Stimulated activated CD4-positive, alpha-beta T cell treated with anti-CD3 and anti-CD28 coated beads, Interleukin-4, amount 100 ng/mL, for 4 hours (primary cell): Measurements from ENCODE around the gene KIAA1217.

Source experiments
- DNase-seq, 2 experiments: peaks; one replicate each; pipeline ENCODE4 v3.0.0-alpha.2; 2020

The KIAA1217 gene

DNA sequence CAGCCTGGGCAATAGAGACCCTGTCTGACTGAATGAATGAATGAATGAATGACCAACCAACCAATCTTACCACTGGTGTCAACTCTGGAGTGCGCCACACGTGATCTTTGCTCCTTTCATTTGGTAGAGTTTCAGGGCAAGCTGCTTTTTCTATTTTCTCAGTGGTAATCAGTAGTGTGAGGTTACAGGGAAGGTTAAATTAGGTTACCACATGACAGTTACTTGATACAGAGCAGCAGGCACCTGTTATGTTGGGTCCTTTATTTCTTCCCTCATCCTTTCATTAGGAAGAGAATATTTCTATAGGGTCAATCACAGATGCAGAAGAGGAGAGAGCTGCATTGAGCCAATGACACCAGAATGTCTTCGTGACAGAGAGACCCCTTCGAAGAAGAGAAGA lies 167.8 kb downstream of the KIAA1217 start:
- DNase-seq, result no peak

DNA sequence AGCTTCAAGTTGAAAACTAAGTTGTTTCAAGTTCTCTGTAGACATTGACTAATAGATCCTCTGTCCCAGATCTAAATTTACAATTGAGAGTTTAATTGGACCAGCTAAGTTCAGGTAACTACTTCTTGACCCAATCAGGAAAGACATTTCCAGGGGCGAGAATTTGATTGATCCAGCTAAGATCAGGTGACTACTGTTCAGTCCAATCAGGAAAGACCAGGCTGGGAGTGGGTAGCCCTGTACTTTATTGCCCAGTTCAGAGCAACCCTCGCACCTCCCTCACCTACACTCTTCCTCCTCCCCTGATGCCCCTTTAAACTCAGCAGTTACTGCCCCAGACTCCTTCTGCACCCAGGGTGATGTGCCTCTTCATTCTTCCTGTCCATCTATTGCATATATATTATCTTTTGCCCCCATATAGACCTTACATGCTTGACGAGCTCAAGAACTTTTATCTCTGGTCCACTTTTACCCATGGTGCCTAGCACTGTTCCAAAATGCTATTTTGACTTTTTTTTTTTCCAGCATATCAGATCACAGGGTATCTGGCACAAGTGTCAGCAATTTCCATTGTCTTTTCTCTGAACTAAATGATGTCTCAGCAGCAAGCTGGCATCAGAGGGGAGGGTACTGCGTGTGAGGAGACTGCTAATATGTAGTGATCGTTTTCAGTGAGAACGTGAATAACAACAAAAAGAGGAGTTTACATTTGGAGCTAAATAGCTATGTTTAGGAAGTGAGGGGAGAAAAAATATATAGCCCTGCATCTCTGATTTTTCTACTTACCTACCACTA lies 169.4 kb downstream of the KIAA1217 start:
- no peak for DNase-seq

DNA sequence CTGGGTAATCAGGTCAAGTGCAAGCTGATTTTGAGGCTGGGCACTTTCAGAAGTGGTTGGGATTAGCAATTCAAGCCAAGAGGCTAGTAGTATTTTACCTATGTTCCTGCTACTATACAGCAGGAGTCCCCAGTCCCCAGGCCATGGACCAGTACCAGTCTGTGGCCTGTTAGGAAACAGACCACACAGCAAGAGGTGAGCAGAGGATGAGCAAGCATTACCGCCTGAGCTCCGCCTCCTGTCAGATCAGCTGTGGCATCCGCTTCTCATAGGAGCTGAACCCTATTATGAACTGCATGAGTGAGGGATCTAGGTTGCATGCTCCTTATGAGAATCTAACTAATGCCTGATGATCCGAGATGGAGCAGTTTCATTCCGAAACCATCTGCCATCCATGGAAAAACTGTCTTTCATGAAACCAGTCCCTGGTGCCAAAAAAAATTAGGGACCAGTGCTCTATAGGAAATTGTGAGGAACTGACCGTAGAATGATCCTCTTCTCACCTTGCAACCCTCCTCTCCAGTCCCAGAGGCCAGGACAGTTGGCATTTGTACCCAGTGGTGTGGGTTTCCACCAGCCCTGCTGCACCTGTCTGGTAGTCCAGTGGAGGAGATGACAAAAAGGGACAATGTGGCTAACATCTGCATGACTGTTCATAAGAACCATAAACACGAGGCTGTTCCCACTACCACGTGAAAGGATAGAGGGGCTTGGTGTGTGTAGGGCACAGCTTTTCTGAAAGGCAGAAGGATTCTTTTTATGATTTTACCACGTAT lies 172.5 kb downstream of the KIAA1217 start:
- DNase-seq, result no peak

DNA sequence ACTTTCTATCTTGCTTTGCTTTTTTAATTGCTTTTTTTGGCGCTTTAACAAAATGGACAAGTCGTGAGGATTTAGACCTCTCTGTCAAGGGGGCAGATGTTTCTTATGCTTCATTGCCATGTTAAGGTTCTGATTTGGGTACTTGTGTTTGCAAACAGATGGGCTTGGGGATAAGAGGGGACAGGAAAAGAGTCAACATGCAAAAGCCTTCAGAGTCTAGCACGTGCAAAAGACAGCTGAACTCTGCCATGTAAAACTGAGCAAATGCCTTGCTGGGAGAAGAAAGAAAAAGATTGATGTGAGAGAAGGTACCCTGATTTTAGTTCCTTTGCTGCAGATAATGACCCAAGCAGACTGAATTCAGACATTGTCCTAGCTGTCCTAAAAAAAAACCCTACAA lies 173.1 kb downstream of the KIAA1217 start:
- no peak for DNase-seq

DNA sequence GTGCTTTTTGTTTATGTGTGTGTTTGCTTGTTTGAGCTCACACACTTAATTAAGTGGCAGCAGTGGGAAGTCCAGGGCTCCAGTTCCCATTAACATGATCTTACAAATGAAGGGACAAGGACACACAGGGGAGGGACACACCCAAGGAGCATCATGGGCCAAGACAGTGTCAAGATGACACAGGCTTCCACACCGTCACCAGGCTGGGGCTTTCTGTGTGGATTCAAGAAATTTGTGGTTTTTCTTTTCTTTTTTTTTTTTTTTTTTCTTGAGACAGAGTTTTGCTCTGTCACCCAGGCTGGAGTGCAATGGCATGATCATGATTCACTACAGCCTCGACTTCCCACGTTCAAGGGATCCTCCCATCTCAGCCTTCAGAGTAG lies 173.6 kb downstream of the KIAA1217 start:
- DNase-seq, result no peak

DNA sequence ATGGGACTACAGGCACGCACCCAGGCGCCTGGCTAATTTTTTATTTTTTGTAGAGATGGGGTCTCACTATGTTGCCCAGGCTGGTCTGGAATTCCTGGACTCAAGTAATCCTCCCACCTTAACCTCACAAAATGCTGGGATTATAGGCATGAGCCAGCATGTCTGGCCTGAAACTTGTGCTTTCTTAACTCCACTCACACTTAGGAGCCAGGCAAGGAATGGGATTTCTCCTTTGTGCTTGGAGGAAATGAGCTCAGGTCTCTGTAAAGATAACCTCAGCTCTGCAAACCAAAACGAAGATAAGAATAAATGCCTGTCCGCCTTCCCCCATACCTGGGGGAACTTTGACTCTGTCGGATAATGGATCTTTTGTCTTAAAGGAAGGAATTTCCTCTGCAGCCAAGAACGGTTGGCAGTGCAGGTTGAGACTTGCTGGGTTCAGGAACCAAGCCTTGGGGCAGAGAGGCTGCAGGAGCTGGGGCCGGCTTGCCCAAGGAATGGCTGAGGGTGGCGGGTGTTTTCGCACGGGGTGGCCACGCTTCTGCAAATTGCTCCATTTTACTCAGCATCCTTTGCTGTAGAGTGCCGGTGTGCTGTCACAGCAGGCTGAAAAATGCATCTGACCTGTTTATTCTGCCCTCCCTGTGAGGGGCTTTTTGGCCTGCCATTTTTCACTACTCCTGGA lies 174.2 kb downstream of the KIAA1217 start:
- DNase-seq, result no peak

DNA sequence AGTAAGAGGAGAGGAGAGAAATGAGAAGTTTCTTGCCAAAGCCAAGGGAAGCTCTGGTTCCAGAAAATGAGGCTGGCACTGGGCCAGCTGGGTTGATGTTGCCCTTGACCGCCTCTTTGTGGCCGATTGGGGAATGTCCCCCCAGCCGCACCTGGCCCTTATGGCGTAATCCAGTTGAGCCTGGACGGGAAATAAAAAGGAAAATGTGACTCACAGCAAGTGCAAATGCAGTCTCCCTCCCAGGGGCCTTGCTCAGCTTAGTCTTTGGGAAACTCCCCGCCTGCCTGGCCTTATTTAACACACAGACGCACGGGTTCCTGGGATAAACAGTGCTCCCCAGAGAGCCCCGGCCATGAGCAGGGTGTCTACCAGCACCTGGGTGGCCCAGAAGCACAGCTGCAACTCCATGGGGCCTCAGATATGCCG lies 174.8 kb downstream of the KIAA1217 start:
- no peak for DNase-seq

DNA sequence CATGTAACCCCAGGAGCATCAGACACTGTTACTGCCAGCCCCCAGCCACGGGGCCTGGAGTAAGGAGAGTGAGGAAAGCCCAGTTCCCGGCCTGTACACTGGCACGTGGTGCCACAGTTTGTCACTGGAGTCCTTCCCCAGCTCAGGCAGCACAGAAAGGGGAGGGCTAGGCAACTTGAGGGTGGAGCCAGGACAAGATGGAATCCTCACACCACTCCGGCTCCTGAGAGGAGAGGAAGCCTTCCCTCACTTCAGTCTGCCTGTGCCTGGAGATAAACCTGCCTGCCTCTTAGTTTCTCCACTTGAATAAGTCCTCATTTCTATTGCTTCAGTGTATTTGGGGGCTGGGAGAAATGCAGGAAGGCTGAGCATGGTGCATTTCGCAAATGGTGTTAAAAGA lies 176.0 kb downstream of the KIAA1217 start:
- no peak for DNase-seq

DNA sequence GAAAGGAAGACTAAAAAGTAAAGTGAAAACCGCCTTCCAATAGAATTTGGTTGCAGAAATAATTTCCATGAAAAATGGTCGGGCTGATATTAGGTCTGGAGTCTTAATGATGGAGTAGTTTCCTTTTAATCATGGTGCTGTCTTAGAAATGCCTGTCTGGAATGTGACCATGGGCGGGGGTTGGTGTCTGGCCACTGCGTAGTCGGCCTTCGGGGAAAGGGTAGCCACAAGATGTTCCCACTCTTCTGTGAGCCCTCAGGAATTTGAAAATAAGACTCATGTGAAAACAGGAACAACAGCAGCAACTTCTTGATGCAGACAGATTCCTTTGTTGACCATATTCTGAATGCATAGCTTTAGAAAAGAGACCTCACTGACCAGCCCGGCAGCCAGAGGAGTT lies 176.8 kb downstream of the KIAA1217 start:
- DNase-seq, result no peak

DNA sequence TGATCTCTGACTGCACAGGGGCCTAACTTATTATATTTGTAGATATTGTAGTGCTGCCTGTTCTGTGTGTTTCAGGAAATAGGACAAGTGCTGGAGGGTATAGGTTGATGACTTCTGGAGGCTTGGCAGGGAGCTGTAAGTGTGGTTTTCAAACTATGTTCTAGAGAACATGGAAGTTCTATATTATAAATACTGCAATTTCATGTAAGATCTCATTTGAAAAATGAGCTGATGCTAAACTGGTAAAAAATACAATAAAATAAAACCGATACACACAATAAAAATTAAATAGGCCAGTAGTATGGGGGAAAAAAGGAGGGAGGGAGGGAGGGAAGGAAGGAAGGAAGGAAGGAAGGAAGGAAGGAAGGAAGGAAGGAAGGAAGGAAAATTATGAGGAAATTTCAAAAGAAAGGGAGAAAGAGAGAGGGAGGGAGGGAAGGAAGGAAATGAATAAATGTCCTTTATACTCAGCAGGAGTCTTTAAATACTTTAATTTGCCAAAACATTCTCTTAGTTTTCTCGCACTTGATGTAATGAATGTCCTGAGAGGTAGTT lies 181.3 kb downstream of the KIAA1217 start:
- DNase-seq, result no peak

DNA sequence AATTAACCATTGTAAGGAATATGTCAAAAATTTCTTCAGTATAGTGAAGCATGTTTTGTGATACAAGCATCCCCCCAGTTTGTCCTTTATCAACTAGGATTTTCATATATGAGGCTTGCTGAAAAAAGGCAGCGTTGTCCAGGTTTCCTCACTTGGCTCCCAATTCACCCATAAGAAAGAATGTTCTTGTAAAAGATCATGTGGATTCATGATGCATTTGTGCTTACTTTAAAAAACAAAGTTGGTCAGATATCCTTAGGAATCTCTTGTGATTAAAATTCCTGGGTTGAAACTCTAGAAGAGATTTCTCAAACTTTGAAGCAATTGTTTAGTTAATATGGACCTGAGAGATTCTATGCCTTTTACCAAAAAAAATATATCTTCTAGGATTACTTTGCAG lies 181.8 kb downstream of the KIAA1217 start:
- no peak for DNase-seq

DNA sequence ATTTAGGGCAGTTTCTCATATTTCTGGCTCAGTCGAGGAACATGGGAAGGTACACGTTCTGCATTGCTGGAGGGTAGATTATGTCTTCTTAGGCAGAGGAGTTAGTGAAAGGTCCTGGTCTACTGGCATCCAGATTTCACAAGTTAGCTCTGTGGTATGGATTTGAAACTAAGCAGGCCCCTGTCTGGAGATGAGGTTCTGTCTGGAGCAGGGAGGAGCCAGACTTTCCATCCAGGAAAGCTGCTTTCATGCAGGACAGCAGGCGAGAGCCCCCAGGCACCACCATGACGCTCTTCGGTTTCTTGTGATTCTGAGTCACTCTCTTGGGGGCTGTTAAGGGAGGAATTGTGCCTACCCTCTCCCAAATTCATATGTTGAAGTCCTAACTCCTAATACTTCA lies 184.3 kb downstream of the KIAA1217 start:
- no peak for DNase-seq

DNA sequence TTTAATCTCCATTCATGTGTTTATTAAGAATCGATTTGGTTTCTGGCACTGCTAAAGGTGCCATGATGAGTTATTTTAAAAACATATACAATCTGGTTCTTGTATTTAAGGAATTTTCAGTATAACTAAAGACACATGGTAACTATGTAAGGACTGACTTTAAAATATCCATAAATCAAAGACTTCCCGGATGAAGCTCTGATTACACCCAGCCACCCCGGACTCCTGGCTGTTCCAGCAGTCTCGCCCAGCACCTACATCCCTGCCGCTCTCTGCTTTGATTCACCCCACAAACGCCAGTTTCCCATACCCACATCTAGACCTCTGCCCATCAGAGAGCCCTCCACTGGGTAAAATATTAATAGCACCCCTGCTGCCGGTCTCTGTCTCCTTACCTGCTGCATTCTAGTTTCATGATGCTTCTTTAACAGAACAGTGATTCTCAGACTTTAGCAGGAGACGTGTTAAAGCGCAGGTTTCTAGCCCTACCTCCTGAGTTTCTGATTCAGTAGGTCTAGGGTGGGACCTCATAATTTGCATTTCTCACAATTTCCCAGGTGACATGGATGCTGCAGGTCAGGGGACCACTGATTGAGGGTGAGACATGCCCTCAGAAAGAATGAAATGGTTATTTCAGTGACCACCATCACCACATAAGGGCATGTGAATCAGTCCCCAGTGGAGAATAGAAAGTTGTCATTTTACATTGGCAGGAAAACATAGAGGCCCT lies 185.7 kb downstream of the KIAA1217 start:
- DNase-seq, result no peak

DNA sequence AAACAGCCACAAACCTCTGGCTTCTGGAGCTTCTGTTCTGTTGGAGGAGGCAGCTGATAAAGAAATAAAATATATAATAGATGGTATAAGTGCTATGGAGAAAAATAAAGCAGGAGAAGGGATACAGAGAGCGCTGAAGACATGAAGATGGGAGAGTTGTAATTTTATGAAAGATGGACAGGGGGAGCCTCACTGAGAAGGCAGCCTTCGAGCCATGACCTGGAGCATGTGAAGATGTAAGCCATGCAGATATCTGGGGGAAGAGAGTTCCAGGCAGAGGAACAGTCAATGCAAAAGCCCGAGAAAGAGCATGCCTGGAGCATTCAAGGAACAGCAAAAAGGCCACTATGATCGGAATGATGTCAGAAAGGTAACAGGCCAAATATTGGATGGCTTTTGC lies 187.5 kb downstream of the KIAA1217 start:
- DNase-seq, result no peak

DNA sequence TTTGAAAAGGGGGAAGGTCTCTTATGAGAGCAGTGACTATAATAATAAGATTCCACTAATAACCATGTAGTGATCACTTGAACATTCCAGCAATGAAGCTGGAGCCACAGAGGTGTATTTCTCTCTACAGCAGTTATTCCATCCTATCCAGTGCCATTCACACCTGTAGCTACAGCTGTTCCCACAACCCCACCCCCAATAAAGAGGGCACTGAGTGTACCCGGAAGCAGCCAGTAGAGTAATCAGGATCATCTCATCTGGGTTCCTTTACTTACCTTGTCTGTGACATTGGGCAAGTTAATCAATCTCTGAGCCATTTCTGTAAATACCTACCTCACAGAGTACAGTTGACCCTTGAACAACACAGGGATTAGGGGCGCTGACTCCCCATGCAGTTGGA lies 188.7 kb downstream of the KIAA1217 start:
- no peak for DNase-seq

DNA sequence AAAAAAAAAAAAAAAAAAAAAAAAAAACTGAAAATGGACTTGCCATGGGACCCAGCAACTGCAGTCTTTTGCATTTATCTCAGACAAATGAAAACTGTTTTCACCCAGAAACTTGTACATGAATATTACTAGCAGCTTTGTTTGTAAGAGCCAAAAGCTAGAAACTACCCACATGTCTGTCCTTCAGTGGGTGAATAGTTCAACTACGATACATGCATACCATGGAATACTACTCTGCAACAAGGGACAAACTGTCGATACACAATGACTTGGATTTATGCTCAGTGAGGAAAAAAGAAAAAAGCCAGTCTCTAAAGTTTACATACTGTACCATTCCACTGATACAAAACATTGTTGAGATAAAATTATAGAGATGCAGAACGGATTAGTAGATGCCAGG lies 195.6 kb downstream of the KIAA1217 start:
- no peak for DNase-seq

DNA sequence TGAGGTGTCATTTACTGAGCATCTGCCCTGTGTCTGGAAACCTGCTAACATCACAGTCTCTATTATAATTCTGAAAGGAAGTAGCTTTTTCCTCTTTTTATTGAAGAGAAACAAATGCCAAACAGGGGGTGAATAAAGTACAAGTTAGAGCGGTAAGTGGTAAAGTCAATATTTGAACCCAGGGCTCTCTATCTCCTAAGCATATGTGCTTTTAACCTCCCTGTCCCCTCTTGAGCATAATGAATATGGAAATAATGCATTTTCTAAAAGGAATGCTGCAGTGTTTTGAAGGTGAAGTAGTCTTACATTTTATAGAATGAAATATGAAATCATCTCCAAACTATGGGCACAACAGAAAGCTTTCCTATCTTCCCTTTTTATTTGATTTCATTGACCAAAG lies 196.7 kb downstream of the KIAA1217 start:
- no peak for DNase-seq

DNA sequence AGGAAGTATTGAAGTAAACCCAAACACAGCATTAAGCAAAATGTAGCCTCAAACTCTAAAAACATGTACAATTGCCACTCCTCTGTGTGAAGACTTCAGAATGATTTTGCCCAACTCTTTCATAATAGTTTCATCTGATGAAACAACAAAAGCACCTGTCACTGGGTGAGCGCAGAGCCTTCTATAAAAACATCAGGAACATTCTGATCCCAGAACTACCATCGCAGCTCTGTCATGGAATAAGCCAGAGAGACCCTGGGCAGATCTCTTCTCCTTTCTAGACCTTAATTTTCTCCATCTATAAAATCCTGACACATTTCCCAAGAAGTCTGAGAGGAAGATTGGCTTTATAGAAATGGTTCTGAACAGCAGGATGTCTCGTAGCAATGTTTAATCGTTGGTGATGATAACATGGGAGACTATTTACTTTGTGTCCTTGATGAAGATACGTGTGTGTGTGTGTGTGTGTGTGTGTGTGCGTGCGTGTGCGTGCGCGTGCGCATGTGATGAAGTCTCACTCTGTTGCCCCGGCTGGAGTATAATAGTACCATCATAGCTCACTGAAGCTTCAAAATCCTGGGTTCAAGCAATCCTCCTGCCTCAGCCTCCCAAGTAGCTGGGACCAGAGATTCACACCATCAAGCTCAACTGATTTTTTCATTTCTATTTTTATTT lies 198.0 kb downstream of the KIAA1217 start:
- DNase-seq, result no peak

DNA sequence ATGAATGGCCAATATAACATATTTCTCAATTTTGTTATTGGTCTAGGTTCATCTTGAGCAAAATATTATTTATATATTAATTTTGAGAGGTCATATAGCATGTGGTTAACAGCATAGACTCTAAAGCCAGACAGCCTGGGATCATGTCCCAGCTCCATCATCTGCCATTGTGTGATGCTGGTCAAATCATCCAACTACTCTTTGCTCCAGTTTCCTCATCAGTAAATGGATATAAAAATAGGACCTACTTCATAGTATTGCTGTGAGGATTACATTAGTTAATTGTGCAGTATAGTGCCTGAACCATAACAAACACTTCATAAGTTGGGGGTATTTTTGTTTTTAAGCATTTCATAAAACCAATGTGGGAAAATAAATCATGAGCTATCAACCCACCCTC lies 199.0 kb downstream of the KIAA1217 start:
- DNase-seq, result no peak

DNA sequence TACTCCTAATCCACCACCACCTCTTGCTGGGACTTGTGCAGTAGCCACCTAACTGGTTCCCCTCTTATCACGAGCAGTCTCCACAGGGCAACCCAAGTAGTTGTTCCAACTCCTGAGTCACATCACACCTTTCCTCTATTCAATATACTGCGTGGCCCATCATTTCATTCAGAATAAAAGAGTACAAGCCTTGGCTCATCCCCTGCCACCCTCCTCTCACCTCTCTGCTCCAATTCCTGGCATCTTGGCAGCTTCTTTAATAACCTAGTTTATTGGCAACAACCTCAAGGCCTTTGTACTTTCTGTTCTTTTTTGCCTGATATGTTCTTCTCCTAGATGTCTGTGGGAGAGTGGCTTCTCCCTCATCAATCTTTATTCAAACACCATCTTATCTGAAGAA lies 199.4 kb downstream of the KIAA1217 start:
- DNase-seq, result no peak

DNA sequence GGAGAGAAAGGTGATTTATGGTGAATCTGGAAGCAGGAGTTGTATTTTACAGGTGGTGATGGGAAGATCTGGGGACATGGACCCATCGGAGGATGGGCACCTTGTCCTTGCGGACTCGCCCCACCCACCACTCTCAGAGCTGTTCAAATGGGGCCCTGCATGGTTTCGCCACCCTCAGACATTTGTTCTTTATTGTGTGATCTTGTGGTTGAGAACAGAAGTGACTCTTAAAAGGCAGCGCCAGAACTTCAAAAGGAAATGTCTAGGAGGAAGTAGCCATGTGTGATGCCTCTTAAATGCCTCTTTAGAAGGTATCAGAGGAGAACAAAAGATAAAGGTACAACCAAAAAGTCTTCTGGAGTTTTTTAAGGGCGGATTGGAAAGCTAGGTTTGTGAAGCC lies 205.7 kb downstream of the KIAA1217 start:
- DNase-seq, result no peak

DNA sequence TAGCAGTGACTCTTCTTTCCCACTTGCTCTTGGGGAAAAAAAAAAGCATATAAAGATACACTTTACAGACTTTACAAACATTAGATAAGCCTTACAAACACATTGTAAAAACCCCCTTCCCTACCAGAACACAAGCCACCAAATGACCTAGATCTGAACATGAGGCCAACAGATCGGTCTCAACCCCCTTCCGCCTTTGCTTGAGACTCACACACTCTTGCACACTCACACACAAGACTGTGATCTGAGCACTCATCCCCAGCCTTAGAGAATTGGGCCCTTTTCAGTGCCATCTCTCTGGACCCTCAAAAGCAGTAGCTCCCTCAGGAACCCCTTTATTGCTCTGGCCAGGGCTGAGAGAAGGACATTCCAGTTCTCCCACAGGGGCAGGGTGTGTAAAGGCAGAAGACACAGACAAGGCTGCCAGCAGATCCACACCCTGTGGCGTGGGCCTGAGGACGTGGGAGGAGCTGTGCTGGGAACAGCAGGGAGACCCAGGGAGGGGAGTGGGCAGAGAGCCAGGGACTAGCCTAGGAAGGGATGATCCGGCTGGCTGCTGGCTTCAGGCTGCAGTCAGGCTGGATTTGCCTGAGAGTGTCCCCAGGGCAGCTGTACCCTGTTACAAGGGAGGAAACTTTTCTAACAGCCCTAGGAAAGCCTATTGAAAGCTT lies 206.7 kb downstream of the KIAA1217 start:
- no peak for DNase-seq
